ENCODE data around the gene SH3PXD2A. TPM values are rescaled to one million over a fixed set of nuclear protein-coding genes. Genes with fewer than 3 reads are reported as not detected.

The SH3PXD2A gene
- total and polyA plus RNA-seq, 2 experiments from 2014 or later, result 1.8 to 5.0 TPM

- Histone ChIP-seq H3K9me2 (ENCODE audit: insufficient read depth) (no peaks in the 10 kb centered on the region), H3F3A (replicated peaks; ENCODE audit: low read depth) (no peaks in the 10 kb centered on the region), H3K36me3 (ENCODE audit: insufficient read depth) (no peaks in the 10 kb centered on the region), H3K27ac (ENCODE audit: low read depth) (no peak overlapping the region), H3K27me3 (ENCODE audit: insufficient read depth) (no peaks in the 10 kb centered on the region), H3K4me2 (no peak overlapping the region), H3K4me3 (no peak overlapping the region), H3K79me2 (replicated peaks; ENCODE audit: insufficient read depth) (no peaks in the 10 kb centered on the region), H4K20me1 (replicated peaks; ENCODE audit: insufficient read depth) (no peaks in the 10 kb centered on the region), H3K4me1 (ENCODE audit: insufficient read depth) (peaks cover 9% of the 10 kb centered on the region; the same call in 1 of the 2 replicates), H2AFZ (no peak overlapping the region)
- H3K4me3 Mint-ChIP-seq, result no peak overlapping the region
- no peak for DNase-seq (ENCODE audit: low spot score)
- ATAC-seq, result no peak
- peaks cover 15% of the 10 kb centered on the region for H3K4me1 Mint-ChIP-seq
- H3K27ac Mint-ChIP-seq, result no peak overlapping the region
- H3K36me3 Mint-ChIP-seq (ENCODE audit: low read depth), result no peaks in the 10 kb centered on the region
- peaks cover 3% of the 10 kb centered on the region for H3K27me3 Mint-ChIP-seq (ENCODE audit: insufficient read depth, low read depth, poor library complexity)
- TF ChIP-seq CREB1 (CRISPR knock-in tag; IDR thresholded peaks at IDR 0.05; ENCODE audit: low read depth), result no peak
- TF ChIP-seq ZNF331 (CRISPR knock-in tag; IDR thresholded peaks at IDR 0.05; ENCODE audit: low read depth), result no peak
- no peak for TF ChIP-seq POLR2AphosphoS5 (IDR thresholded peaks at IDR 0.05; ENCODE audit: low read depth)
- TF ChIP-seq ETS1 (IDR thresholded peaks at IDR 0.05), result no peak
- no peak for TF ChIP-seq STAT1 (IDR thresholded peaks at IDR 0.05; ENCODE audit: unreplicated experiment)
- no peak for TF ChIP-seq EZH2 (IDR thresholded peaks at IDR 0.05; ENCODE audit: low read depth, unreplicated experiment)
- TF ChIP-seq EZH2phosphoT487 (IDR thresholded peaks at IDR 0.05; ENCODE audit: unreplicated experiment), result no peak
- no peak for TF ChIP-seq REST (IDR thresholded peaks at IDR 0.05; ENCODE audit: unreplicated experiment)
- TF ChIP-seq ZNF114 (CRISPR knock-in tag; IDR thresholded peaks at IDR 0.05), result no peak
- TF ChIP-seq JUNB (IDR thresholded peaks at IDR 0.05; ENCODE audit: unreplicated experiment), result no peak
- no peak for TF ChIP-seq ZNF462 (CRISPR knock-in tag; IDR thresholded peaks at IDR 0.05)
- TF ChIP-seq CTCF (conservative IDR thresholded peaks at IDR 0.05; ENCODE audit: low read depth in 2 of 2), result no peak
- TF ChIP-seq NANOG (IDR thresholded peaks at IDR 0.05; ENCODE audit: borderline replicate concordance), result no peak
- no peaks in the 10 kb centered on the region for H3K9me3 Mint-ChIP-seq
Measured at GRCh38 chr10:103682631-103683030, 172.7 kb downstream of the SH3PXD2A start.
